ENCODE data around the gene SRGAP3. TPM values are rescaled to one million over a fixed set of nuclear protein-coding genes. Genes with fewer than 3 reads are reported as not detected.

The SRGAP3 gene
- total RNA-seq, 6 experiments from 2014 or later, result 1.8 to 5.2 (median 3.1) TPM

- ATAC-seq (no peak), DNase-seq (no peak)
- intact Hi-C loops (cut with DNase I), result no loop called here
- no peak overlapping the region for H3K4me3 ChIP-seq
- H3K27me3 ChIP-seq, result no peaks in the 10 kb centered on the region
- TF ChIP-seq CTCF (IDR thresholded peaks at IDR 0.05), result no peak
- TF ChIP-seq POLR2A (IDR thresholded peaks at IDR 0.05), result no peak
- no peaks in the 10 kb centered on the region for H3K36me3 ChIP-seq
- H3K27ac ChIP-seq, result no peak overlapping the region
- no peaks in the 10 kb centered on the region for H3K4me1 ChIP-seq
- no peaks in the 10 kb centered on the region for H3K9me3 ChIP-seq
- 69% methylated on average over 9 of the region's 11 CpGs for WGBS (ENCODE audit: insufficient coverage, low coverage, low lambda C conversion rate, missing lambda C conversion rate)
Observed at GRCh38 chr3:9280451-9281219, 31.2 kb upstream of the SRGAP3 start.

GRCh38 chr3:9279966-9280365 is 30.5 kb upstream of the SRGAP3 start:
- no peak for ATAC-seq
- 60% methylated on average over 2 of the region's 6 CpGs for WGBS (ENCODE audit: insufficient coverage, low coverage, low lambda C conversion rate, missing lambda C conversion rate)

GRCh38 chr3:9278498-9278897 is 29.1 kb upstream of the SRGAP3 start:
- H3K36me3 ChIP-seq, result no peaks in the 10 kb centered on the region
- H3K27me3 ChIP-seq, result no peaks in the 10 kb centered on the region
- no peaks in the 10 kb centered on the region for H3K4me1 ChIP-seq
- WGBS (ENCODE audit: insufficient coverage, low coverage, low lambda C conversion rate, missing lambda C conversion rate), result 65% methylated on average over 4 of the region's 4 CpGs
- intact Hi-C loops (cut with DNase I), result no loop called here
- no peak for DNase-seq
- TF ChIP-seq CTCF (IDR thresholded peaks at IDR 0.05) (no peak), POLR2A (IDR thresholded peaks at IDR 0.05) (no peak)
- H3K4me3 ChIP-seq, result no peak overlapping the region
- ATAC-seq, result no peak
- no peaks in the 10 kb centered on the region for H3K9me3 ChIP-seq
- H3K27ac ChIP-seq, result no peak overlapping the region

More at GRCh38 chr3:9279966-9280365, 30.5 kb upstream of the SRGAP3 start:
- DNase-seq, result no peak
- Histone ChIP-seq H3K9me3 (no peaks in the 10 kb centered on the region), H3K27ac (no peak overlapping the region), H3K4me3 (no peak overlapping the region), H3K27me3 (no peaks in the 10 kb centered on the region), H3K36me3 (no peaks in the 10 kb centered on the region), H3K4me1 (no peaks in the 10 kb centered on the region)
- intact Hi-C loops (cut with DNase I), result no loop called here
- TF ChIP-seq POLR2A (IDR thresholded peaks at IDR 0.05), result no peak

- intact Hi-C loops (cut with DNase I), result no loop called here
- ATAC-seq, result no peak
- 33% methylated on average over 1 of the region's 1 CpG for WGBS (ENCODE audit: insufficient coverage, low coverage, low lambda C conversion rate, missing lambda C conversion rate)
Observed at GRCh38 chr3:9278085-9278484, 28.6 kb upstream of the SRGAP3 start.

More at GRCh38 chr3:9278085-9278484, 28.6 kb upstream of the SRGAP3 start:
- TF ChIP-seq POLR2A (IDR thresholded peaks at IDR 0.05) (no peak), CTCF (IDR thresholded peaks at IDR 0.05) (no peak)
- Histone ChIP-seq H3K4me3 (no peak overlapping the region), H3K36me3 (no peaks in the 10 kb centered on the region), H3K4me1 (no peaks in the 10 kb centered on the region), H3K27ac (no peak overlapping the region), H3K27me3 (no peaks in the 10 kb centered on the region), H3K9me3 (no peaks in the 10 kb centered on the region)
- no peak for DNase-seq
